Prostate gland (tissue), 2 donors: ENCODE data around the gene EPAS1. TPM values are rescaled to one million over a fixed set of nuclear protein-coding genes. Genes with fewer than 3 reads are reported as not detected.
A peak's percentile ranks its signal among the peaks of the same experiment; 100 is the strongest.

Experiments used
- DNase-seq: peaks from one replicate; pipeline ENCODE4 v3.0.0-alpha.2; 2019; ENCODE audit warnings: low spot score
- H3K27ac ChIP-seq, 2 donors: fragments of 200-600 bp; sonication (generic); 2 replicates each; pipeline ENCODE4 v1.5.1; 2017 to 2019
- H3K27me3 ChIP-seq: fragments of 200-600 bp; sonication (generic); replicated peaks from 2 replicates; pipeline ENCODE4 v1.5.1; 2019; ENCODE audit not compliant: insufficient read depth
- H3K36me3 ChIP-seq, 2 donors: fragments of 200-600 bp; sonication (generic); 1 replicate in 1 of 2; 2 replicates in 1 of 2; pipeline versions ENCODE4 v1.5.1 to v1.8.1; 2017 to 2019
- H3K4me1 ChIP-seq: fragments of 200-600 bp; sonication (generic); replicated peaks from 2 replicates; pipeline ENCODE4 v1.5.1; 2019
- H3K4me3 ChIP-seq, 2 donors: fragments of 200-600 bp; sonication (generic); 2 replicates each; pipeline ENCODE4 v1.5.1; 2017 to 2019
- H3K9me3 ChIP-seq: fragments of 200-600 bp; sonication (generic); 2 replicates; pipeline ENCODE4 v1.5.1; 2017
- POLR2A ChIP-seq: fragments of 450-650 bp; IDR thresholded peaks from one replicate; pipeline ENCODE4 v1.6.1; 2016; ENCODE audit warnings: antibody characterized with exemption, mild to moderate bottlenecking
- POLR2AphosphoS5 ChIP-seq: sonication (generic); formaldehyde crosslinking; IDR thresholded peaks from one replicate; pipeline ENCODE4 v1.6.1; 2017; ENCODE audit warnings: antibody characterized with exemption
- WGBS: methylation state at CpG from one replicate; pipeline ENCODE4 v1.1.5; 2018; 5-methylcytosine and 5-hydroxymethylcytosine counted together
- intact Hi-C: fragments of 100-400 bp; cut with DNase I; formaldehyde crosslinking; loops from one replicate; pipeline ENCODE4 v1.14.2; 2022
- total RNA-seq, 2 donors: library from RNA; depleted of rRNA; stranded (reverse); fragments of >200 nt; gene quantifications; one replicate each; pipeline ENCODE4 v1.1.0, GENCODE V29; 2016
- TF ChIP-seq, protein P1 (sequence below), 4 experiments: fragments of 200-600 bp in 2 of 4; fragments of 450-650 bp in 2 of 4; sonication (generic) in 2 of 4; IDR thresholded peaks; 1 replicate in 3 of 4; 2 replicates in 1 of 4; pipeline ENCODE4 v1.5.1; 2016 to 2019; ENCODE audit warnings: antibody characterized with exemption in 4 of 4, mild to moderate bottlenecking in 2 of 4, moderate library complexity in 2 of 4

EPAS1 gene
- total RNA-seq, 2 donors from 2014 or later = 109 to 356 TPM

DNA sequence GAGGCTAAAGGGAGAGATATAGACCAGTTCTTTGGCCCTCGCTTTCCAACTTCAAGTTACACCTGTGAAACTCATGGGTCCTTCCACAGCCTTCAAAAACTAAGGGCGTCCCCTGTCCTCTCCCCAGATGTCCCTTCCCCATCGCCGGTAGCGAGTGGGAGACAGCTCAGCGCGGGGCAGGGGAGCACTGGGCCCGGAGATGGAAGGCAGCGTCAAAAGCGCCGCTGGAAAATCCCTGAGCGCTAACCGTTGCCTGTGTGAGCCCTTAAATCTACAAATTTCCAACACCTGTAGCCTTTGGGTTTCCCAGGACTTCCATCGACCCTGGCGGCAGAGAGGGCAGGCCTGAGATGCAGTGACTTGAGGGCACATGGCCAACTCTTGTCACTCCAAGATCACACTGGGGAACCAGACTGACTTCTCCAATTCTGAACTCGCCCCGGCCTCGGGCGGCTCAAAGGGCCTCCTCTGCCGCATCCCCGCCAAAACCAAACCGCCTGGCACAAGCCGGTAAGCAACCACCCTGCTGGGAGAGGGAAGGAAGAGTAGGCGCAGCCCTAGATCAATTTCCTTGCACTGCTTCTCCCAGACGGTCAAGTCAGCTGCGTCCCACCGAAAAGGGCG, 879 bp upstream of the EPAS1 start:
- no peaks in the 10 kb centered on the region for H3K4me1 ChIP-seq
- no peaks in the 10 kb centered on the region for H3K9me3 ChIP-seq
- TF ChIP-seq POLR2AphosphoS5 (no peak), POLR2A (no peak)
- TF ChIP-seq, protein P1, sequence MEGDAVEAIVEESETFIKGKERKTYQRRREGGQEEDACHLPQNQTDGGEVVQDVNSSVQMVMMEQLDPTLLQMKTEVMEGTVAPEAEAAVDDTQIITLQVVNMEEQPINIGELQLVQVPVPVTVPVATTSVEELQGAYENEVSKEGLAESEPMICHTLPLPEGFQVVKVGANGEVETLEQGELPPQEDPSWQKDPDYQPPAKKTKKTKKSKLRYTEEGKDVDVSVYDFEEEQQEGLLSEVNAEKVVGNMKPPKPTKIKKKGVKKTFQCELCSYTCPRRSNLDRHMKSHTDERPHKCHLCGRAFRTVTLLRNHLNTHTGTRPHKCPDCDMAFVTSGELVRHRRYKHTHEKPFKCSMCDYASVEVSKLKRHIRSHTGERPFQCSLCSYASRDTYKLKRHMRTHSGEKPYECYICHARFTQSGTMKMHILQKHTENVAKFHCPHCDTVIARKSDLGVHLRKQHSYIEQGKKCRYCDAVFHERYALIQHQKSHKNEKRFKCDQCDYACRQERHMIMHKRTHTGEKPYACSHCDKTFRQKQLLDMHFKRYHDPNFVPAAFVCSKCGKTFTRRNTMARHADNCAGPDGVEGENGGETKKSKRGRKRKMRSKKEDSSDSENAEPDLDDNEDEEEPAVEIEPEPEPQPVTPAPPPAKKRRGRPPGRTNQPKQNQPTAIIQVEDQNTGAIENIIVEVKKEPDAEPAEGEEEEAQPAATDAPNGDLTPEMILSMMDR (IDR thresholded peaks at IDR 0.05) = no peak
- no peaks in the 10 kb centered on the region for H3K27me3 ChIP-seq
- peak overlapping the region; percentile 65 to 67 for H3K4me3 ChIP-seq
- H3K27ac ChIP-seq = peak overlapping the region; percentile 88 to 93
- DNase-seq = peak; percentile 46
- 40% methylated on average over 28 of the region's 28 CpGs for WGBS
- intact Hi-C loops = loop anchor here (5.0 kb wide), 4 partner anchors 41 to 284 kb away; no protein-coding TSS in a partner anchor
- H3K36me3 ChIP-seq = no peaks in the 10 kb centered on the region

DNA sequence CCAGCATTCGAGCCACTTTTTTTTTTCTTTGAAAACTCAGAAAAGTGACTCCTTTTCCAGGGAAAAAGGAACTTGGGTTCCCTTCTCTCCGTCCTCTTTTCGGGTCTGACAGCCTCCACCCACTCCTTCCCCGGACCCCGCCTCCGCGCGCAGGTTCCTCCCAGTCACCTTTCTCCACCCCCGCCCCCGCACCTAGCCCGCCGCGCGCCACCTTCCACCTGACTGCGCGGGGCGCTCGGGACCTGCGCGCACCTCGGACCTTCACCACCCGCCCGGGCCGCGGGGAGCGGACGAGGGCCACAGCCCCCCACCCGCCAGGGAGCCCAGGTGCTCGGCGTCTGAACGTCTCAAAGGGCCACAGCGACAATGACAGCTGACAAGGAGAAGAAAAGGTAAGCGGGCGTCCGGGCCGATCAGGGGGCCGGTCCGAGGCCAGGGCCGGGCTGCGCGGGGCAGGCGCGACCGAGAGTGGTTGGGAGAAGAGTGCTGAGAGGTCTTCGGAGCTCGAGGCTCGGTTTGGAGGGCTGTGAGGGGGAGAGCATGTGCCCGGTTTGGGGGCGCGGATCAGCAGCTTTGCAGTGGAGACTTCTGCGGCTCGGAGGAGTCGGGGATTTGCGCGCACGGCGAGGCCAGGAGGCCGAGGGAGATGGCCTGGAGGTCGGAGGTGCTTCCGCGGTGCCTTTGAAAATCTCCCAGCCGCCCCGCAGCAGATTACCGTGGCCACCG, 502 bp downstream of the EPAS1 start:
- H3K27me3 ChIP-seq = no peaks in the 10 kb centered on the region
- under 1% methylated on average over 64 of the region's 65 CpGs for WGBS
- intact Hi-C loops = loop anchor here (5.0 kb wide), 4 partner anchors 40 to 285 kb away; no protein-coding TSS in a partner anchor

DNA sequence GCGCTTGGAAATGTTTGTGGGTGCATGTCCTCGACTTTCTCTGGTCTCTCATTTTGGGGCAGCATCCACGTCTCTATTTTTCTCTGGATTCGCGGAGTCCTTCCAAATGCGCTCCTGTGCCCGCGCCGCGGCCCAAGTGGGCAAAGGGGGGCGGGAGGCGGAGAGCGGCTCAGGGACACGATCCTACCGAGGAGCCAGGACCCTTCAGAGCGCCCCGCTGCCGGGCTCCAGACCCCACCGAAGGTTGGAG, 990 bp downstream of the EPAS1 start:
- no peaks in the 10 kb centered on the region for H3K27me3 ChIP-seq
- TF ChIP-seq POLR2A (no peak), POLR2AphosphoS5 (no peak)
- TF ChIP-seq, protein P1 (IDR thresholded peaks at IDR 0.05) = no peak
- intact Hi-C loops = loop anchor here (5.0 kb wide), 4 partner anchors 39 to 286 kb away; no protein-coding TSS in a partner anchor
- H3K9me3 ChIP-seq = no peaks in the 10 kb centered on the region
- no peaks in the 10 kb centered on the region for H3K36me3 ChIP-seq
- no peaks in the 10 kb centered on the region for H3K4me1 ChIP-seq
- DNase-seq = no peak
- under 1% methylated on average over 19 of the region's 19 CpGs for WGBS
- H3K4me3 ChIP-seq = peak overlapping the region; percentile 65 to 67
- peak overlapping the region; percentile 88 to 93 for H3K27ac ChIP-seq

More for the DNA sequence above, 502 bp downstream of the EPAS1 start:
- TF ChIP-seq POLR2A = peak; percentile 95
- TF ChIP-seq POLR2AphosphoS5 = peak; percentile 83
- TF ChIP-seq, protein P1 (IDR thresholded peaks at IDR 0.05) = peak in 2 of 4 experiments; percentile 22 to 30
- Histone ChIP-seq H3K9me3 (no peaks in the 10 kb centered on the region), H3K27ac (peak overlapping the region; percentile 88 to 93), H3K4me3 (peak overlapping the region; percentile 65 to 67), H3K4me1 (no peaks in the 10 kb centered on the region), H3K36me3 (no peaks in the 10 kb centered on the region)
- peak; percentile 91 for DNase-seq

DNA sequence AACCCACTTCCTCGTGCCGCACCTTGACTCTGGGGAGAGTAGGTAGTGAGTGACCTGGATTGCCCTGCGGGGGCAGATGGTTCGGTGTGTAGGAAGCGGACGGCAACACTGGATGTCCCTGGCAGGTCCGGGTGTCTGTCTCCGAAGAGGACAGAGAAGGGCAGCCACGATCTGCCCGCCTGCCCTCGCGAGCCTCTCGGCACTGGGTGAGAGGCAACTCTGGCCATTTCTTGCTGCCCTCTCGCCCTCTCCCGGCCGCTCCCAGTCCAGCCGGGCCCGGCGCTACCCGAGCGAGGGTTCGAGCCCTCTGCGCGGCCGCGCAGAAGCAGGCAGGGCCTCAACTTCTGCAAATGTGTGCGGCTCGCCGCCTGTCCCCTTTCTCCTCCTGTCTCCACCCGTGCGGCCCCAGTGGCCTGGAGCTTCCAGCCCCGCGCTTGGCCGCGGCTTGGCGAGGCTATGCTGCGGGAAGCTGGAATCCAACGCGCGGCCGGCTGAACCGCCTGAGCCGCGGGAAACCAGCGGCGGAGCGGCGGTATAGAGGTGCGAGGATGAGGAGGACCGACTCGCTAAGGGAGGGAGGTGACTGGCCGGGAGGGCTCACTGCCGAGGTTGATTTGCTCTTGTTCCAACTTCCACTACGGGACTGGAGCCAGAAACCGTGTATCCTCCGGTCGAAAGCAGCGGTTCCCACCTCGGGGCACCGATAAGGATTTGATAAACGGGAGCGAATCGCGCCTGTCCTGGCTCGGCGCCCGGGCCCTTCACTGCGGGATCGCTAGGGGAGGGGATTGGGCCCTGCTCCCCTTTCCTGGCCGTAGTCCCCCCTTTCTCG, 1.5 kb downstream of the EPAS1 start:
- DNase-seq = no peak
- peaks cover 5% of the 10 kb centered on the region for H3K4me1 ChIP-seq
- intact Hi-C loops = loop anchor here (5.0 kb wide), 4 partner anchors 39 to 286 kb away; no protein-coding TSS in a partner anchor

More for the DNA sequence above, 1.5 kb downstream of the EPAS1 start:
- Histone ChIP-seq H3K27me3 (no peaks in the 10 kb centered on the region), H3K4me3 (peak overlapping the region; percentile 65 to 67), H3K36me3 (no peaks in the 10 kb centered on the region), H3K9me3 (no peaks in the 10 kb centered on the region), H3K27ac (peak overlapping the region; percentile 88 to 93)
- WGBS = 2% methylated on average over 64 of the region's 71 CpGs
- TF ChIP-seq, protein P1 (IDR thresholded peaks at IDR 0.05) = peak in 3 of 4 experiments; percentile 7 to 43 (median 16)
- TF ChIP-seq POLR2A (peak; percentile 4), POLR2AphosphoS5 (no peak)
